ENCODE data around the gene ZBTB11. TPM values are rescaled to one million over a fixed set of nuclear protein-coding genes. Genes with fewer than 3 reads are reported as not detected.
"Not testable (repeated sequence)": the region's sequence is repeated elsewhere in the genome, so short reads cannot be mapped to it uniquely, and the experiment has no call there.

The ZBTB11 gene
- total RNA-seq, 1 experiment from 2014 or later = 14.8 TPM

DNA sequence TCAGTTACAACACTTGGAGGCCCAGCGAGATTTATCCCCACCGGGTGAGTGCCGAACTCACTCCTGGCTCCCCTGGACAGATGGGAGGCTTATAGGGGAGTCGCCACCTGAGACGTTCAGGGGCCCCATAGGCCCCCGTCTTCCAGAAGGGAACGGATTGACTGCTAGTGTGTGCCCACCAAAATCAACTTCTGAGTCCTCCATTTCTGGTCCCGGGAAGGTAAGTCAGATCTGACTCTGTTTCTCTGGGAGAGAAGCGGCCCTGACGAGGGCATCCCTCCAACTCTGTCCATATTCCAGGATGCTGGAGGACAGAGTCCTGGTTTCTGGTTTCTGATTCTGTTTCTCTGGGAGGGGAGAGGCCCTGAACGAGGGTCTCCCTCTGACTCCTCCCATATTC is 44.3 kb downstream of the ZBTB11 start:
- no peak overlapping the region for H3K4me2 ChIP-seq (ENCODE audit: insufficient read depth, insufficient read length, low read length)
- H3K27me3 ChIP-seq (ENCODE audit: insufficient read depth, low read length) = no peaks in the 10 kb centered on the region
- no peaks in the 10 kb centered on the region for H3K79me2 ChIP-seq (ENCODE audit: insufficient read depth, low read length)
- no peaks in the 10 kb centered on the region for H3K36me3 Mint-ChIP-seq (ENCODE audit: insufficient read depth in 1 of 3, low read depth in 3 of 3)
- no peaks in the 10 kb centered on the region for H3K79me1 ChIP-seq (ENCODE audit: insufficient read depth, low read depth, low read length, poor library complexity, severe bottlenecking)
- H2BK120ac ChIP-seq (ENCODE audit: low read depth, low read length, poor library complexity, severe bottlenecking) = no peak overlapping the region
- no peak overlapping the region for H4K5ac ChIP-seq (ENCODE audit: insufficient read length, low read depth, low read length)
- H3K4me1 Mint-ChIP-seq = peaks cover 14 to 29% of the 10 kb centered on the region in 2 experiments
- H2AFZ ChIP-seq (ENCODE audit: low read length) = no peak overlapping the region
- no peak overlapping the region for H2BK15ac ChIP-seq (ENCODE audit: low read depth, low read length)
- no peak overlapping the region for H3K23ac ChIP-seq (ENCODE audit: insufficient read length, low read depth, low read length)
- H4K20me1 ChIP-seq (ENCODE audit: control insufficient read depth, insufficient read depth, insufficient read length) = no peaks in the 10 kb centered on the region
- H3K14ac ChIP-seq (ENCODE audit: insufficient read depth, low read length) = no peak overlapping the region
- no peak overlapping the region for H3K56ac ChIP-seq (ENCODE audit: insufficient read length, low read depth, low read length)
- no peaks in the 10 kb centered on the region for H3K9me3 ChIP-seq (ENCODE audit: control insufficient read depth, low read depth, low read length)
- H3K4me3 Mint-ChIP-seq = no peak overlapping the region
- no peak overlapping the region for H3K27ac Mint-ChIP-seq
- H2BK12ac ChIP-seq (ENCODE audit: insufficient read length, low read depth, low read length) = no peak overlapping the region
- H4K91ac ChIP-seq (ENCODE audit: insufficient read length, low read depth, low read length) = no peak overlapping the region
- H3T11ph ChIP-seq (ENCODE audit: low read length) = no peak overlapping the region
- no peak overlapping the region for H4K8ac ChIP-seq (replicated peaks; ENCODE audit: insufficient read length, low read depth, low read length)
- TF ChIP-seq, protein P1, sequence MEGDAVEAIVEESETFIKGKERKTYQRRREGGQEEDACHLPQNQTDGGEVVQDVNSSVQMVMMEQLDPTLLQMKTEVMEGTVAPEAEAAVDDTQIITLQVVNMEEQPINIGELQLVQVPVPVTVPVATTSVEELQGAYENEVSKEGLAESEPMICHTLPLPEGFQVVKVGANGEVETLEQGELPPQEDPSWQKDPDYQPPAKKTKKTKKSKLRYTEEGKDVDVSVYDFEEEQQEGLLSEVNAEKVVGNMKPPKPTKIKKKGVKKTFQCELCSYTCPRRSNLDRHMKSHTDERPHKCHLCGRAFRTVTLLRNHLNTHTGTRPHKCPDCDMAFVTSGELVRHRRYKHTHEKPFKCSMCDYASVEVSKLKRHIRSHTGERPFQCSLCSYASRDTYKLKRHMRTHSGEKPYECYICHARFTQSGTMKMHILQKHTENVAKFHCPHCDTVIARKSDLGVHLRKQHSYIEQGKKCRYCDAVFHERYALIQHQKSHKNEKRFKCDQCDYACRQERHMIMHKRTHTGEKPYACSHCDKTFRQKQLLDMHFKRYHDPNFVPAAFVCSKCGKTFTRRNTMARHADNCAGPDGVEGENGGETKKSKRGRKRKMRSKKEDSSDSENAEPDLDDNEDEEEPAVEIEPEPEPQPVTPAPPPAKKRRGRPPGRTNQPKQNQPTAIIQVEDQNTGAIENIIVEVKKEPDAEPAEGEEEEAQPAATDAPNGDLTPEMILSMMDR (conservative IDR thresholded peaks at IDR 0.05) = no peak
- no peak overlapping the region for H3K27ac ChIP-seq (ENCODE audit: insufficient read length, low read depth, low read length)
- WGBS (ENCODE audit: extremely low coverage, insufficient read length, low lambda C conversion rate) = no CpG with 5 or more reads among the region's 11 CpGs
- H2BK5ac ChIP-seq (ENCODE audit: insufficient read length, low read length) = no peak overlapping the region
- H2AK5ac ChIP-seq (ENCODE audit: insufficient read length, low read length) = no peak overlapping the region
- no peak for DNase-seq
- no peak overlapping the region for H3K4ac ChIP-seq (ENCODE audit: low read depth, low read length)
- H2BK20ac ChIP-seq (ENCODE audit: low read depth, low read length, poor library complexity, severe bottlenecking) = no peak overlapping the region
- no peaks in the 10 kb centered on the region; the same call in none of the 2 replicates for H3K27me3 Mint-ChIP-seq (ENCODE audit: low read depth)
- no peaks in the 10 kb centered on the region for H3K23me2 ChIP-seq (ENCODE audit: insufficient read length, low read depth, low read length, poor library complexity, severe bottlenecking)
- no peaks in the 10 kb centered on the region for H3K4me1 ChIP-seq (ENCODE audit: insufficient read depth, low read length)
- no peak overlapping the region for H3K9ac ChIP-seq (ENCODE audit: extremely low read depth, insufficient read length, low read length)
- H3K18ac ChIP-seq (ENCODE audit: insufficient read length, low read depth, low read length) = no peak overlapping the region
- no peaks in the 10 kb centered on the region for H3K9me3 Mint-ChIP-seq

DNA sequence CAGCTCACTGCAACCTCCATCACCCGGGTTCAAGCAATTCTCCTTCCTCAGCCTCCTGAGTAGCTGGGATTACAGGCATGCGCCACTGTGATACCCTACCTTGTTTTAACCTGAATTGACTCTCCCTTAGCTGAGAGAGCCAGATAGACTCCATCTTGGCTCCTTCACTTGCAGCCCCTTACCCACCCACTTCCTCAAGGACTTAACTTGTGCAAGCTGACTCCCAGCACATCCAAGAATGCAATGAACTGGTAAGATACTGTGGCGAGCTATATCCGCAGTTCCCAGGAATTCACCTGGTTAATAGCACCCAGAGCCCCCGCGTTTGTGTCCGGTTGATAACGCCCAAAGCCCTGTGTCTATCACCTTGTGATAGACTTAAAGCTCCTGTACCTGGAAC is 45.0 kb downstream of the ZBTB11 start:
- not testable (repeated sequence) for H3K14ac ChIP-seq (ENCODE audit: insufficient read depth, low read length); H3K27ac ChIP-seq (ENCODE audit: insufficient read length, low read depth, low read length); H3K4ac ChIP-seq (ENCODE audit: low read depth, low read length); H3K4me2 ChIP-seq (ENCODE audit: insufficient read depth, insufficient read length, low read length); H3K36me3 Mint-ChIP-seq (ENCODE audit: insufficient read depth in 1 of 3, low read depth in 3 of 3); H3K27ac Mint-ChIP-seq; H3K4me1 ChIP-seq (ENCODE audit: insufficient read depth, low read length); H3K23ac ChIP-seq (ENCODE audit: insufficient read length, low read depth, low read length); DNase-seq; H3K18ac ChIP-seq (ENCODE audit: insufficient read length, low read depth, low read length); H3K9me3 ChIP-seq (ENCODE audit: control insufficient read depth, low read depth, low read length); H2AK5ac ChIP-seq (ENCODE audit: insufficient read length, low read length); H3K9ac ChIP-seq (ENCODE audit: extremely low read depth, insufficient read length, low read length); H3K9me3 Mint-ChIP-seq; H2BK20ac ChIP-seq (ENCODE audit: low read depth, low read length, poor library complexity, severe bottlenecking); H3K4me3 Mint-ChIP-seq; H3T11ph ChIP-seq (ENCODE audit: low read length); H2BK5ac ChIP-seq (ENCODE audit: insufficient read length, low read length); H2BK12ac ChIP-seq (ENCODE audit: insufficient read length, low read depth, low read length); H3K79me1 ChIP-seq (ENCODE audit: insufficient read depth, low read depth, low read length, poor library complexity, severe bottlenecking); H3K79me2 ChIP-seq (ENCODE audit: insufficient read depth, low read length); H2AFZ ChIP-seq (ENCODE audit: low read length); H4K8ac ChIP-seq (replicated peaks; ENCODE audit: insufficient read length, low read depth, low read length); H2BK15ac ChIP-seq (ENCODE audit: low read depth, low read length); H4K20me1 ChIP-seq (ENCODE audit: control insufficient read depth, insufficient read depth, insufficient read length); H3K56ac ChIP-seq (ENCODE audit: insufficient read length, low read depth, low read length); H3K27me3 ChIP-seq (ENCODE audit: insufficient read depth, low read length); H4K91ac ChIP-seq (ENCODE audit: insufficient read length, low read depth, low read length); H3K23me2 ChIP-seq (ENCODE audit: insufficient read length, low read depth, low read length, poor library complexity, severe bottlenecking); H4K5ac ChIP-seq (ENCODE audit: insufficient read length, low read depth, low read length); H3K27me3 Mint-ChIP-seq (ENCODE audit: low read depth); H2BK120ac ChIP-seq (ENCODE audit: low read depth, low read length, poor library complexity, severe bottlenecking)
- H3K4me1 Mint-ChIP-seq = peaks cover 14 to 28% of the 10 kb centered on the region in 2 experiments
- no CpG with 5 or more reads among the region's 8 CpGs for WGBS (ENCODE audit: extremely low coverage, insufficient read length, low lambda C conversion rate)

Measured in H9 (cell line).